Fibroblast of lung (primary cell): ENCODE data around the gene BCL2. TPM values are rescaled to one million over a fixed set of nuclear protein-coding genes. Genes with fewer than 3 reads are reported as not detected.

Experiments
- DNase-seq, 2 donors: peaks; one replicate each; pipeline versions ENCODE4 v3.0.0 to v3.0.0-alpha.2; 2010; ENCODE audit warnings: low read depth in 2 of 2
- H2AFZ ChIP-seq: 2 replicates; pipeline ENCODE4 v1.5.1; 2012; ENCODE audit warnings: low read length, control low read depth, inconsistent platforms
- H3K27ac ChIP-seq: 2 replicates; pipeline ENCODE4 v1.5.1; 2011; ENCODE audit warnings: low read length, control low read depth; ENCODE audit not compliant: insufficient read depth
- H3K27me3 ChIP-seq: 2 replicates; pipeline ENCODE4 v1.5.1; 2011; ENCODE audit warnings: mild to moderate bottlenecking, low read length; ENCODE audit not compliant: control insufficient read depth, insufficient read depth
- H3K36me3 ChIP-seq: 2 replicates; pipeline ENCODE4 v1.5.1; 2011; ENCODE audit warnings: low read length; ENCODE audit not compliant: control insufficient read depth, insufficient read depth
- H3K4me1 ChIP-seq: 2 replicates; pipeline ENCODE4 v1.5.1; 2011; ENCODE audit warnings: low read length; ENCODE audit not compliant: control insufficient read depth, insufficient read depth; ENCODE audit errors: extremely low read depth
- H3K4me2 ChIP-seq: 2 replicates; pipeline ENCODE4 v1.5.1; 2011; ENCODE audit warnings: low read length, control low read depth; ENCODE audit not compliant: insufficient read depth; ENCODE audit errors: extremely low read depth
- H3K4me3 ChIP-seq, 4 experiments: fragments of 200-600 bp in 1 of 4; sonication (generic) in 1 of 4; replicated peaks in 1 of 4; 2 replicates each; pipeline ENCODE4 v1.5.1; 2011 to 2016; ENCODE audit warnings: low read length in 4 of 4, low read depth in 3 of 4, mild to moderate bottlenecking in 3 of 4, control low read depth in 2 of 4, inconsistent platforms in 1 of 4, mixed read lengths in 1 of 4; ENCODE audit not compliant: insufficient read depth in 1 of 4; ENCODE audit errors: control extremely low read depth in 1 of 4
- H3K79me2 ChIP-seq: 2 replicates; pipeline ENCODE4 v1.5.1; 2012; ENCODE audit warnings: mild to moderate bottlenecking, low read length, inconsistent platforms; ENCODE audit not compliant: control insufficient read depth, insufficient read depth
- H3K9ac ChIP-seq: 2 replicates; pipeline ENCODE4 v1.5.1; 2011; ENCODE audit warnings: mild to moderate bottlenecking, low read length, control low read depth; ENCODE audit not compliant: insufficient read depth
- H3K9me3 ChIP-seq: 2 replicates; pipeline ENCODE4 v1.5.1; 2012; ENCODE audit warnings: low read depth, low read length; ENCODE audit not compliant: control insufficient read depth, insufficient read depth
- H4K20me1 ChIP-seq: 2 replicates; pipeline ENCODE4 v1.5.1; 2011; ENCODE audit warnings: low read length; ENCODE audit not compliant: control insufficient read depth, insufficient read depth; ENCODE audit errors: extremely low read depth
- CTCF ChIP-seq, 2 donors: IDR thresholded peaks in 1 of 2; conservative IDR thresholded peaks in 1 of 2; 1 replicate in 1 of 2; 2 replicates in 1 of 2; pipeline ENCODE4 v1.5.1; 2011 to 2012; ENCODE audit warnings: low read length in 2 of 2, control low read depth in 1 of 2, inconsistent platforms in 1 of 2, low read depth in 1 of 2, mild to moderate bottlenecking in 1 of 2
- EZH2 ChIP-seq: IDR thresholded peaks from 2 replicates; pipeline ENCODE4 v1.5.1; 2012; ENCODE audit warnings: low read length, control low read depth, mild to moderate bottlenecking; ENCODE audit errors: missing control alignments
- polyA plus RNA-seq, 2 donors: library from polyadenylated mRNA; depleted of rRNA in 1 of 2; stranded (reverse) in 1 of 2; unstranded in 1 of 2; fragments of >200 nt; gene quantifications; 2 replicates each; pipeline ENCODE4 v1.2.1, GENCODE V29; 2011 to 2012; ENCODE audit warnings: missing spikeins in 1 of 2
- total RNA-seq: library from RNA; depleted of rRNA; stranded (reverse); fragments of >200 nt; gene quantifications from 2 replicates; pipeline ENCODE4 v1.2.1, GENCODE V29; 2014

BCL2 gene
- total and polyA plus RNA-seq, 2 donors (not counting 1 experiment from before 2014, with no cell fraction given) = 1.5 to 3.6 TPM

- Histone ChIP-seq H3K27ac (no peak overlapping the region), H3K9me3 (no peaks in the 10 kb centered on the region), H3K27me3 (no peaks in the 10 kb centered on the region), H3K4me2 (no peak overlapping the region), H3K79me2 (no peaks in the 10 kb centered on the region), H4K20me1 (no peaks in the 10 kb centered on the region), H2AFZ (no peak overlapping the region), H3K4me1 (no peaks in the 10 kb centered on the region), H3K4me3 (no peak overlapping the region), H3K36me3 (no peaks in the 10 kb centered on the region), H3K9ac (no peak overlapping the region)
- TF ChIP-seq EZH2 (no peak), CTCF (conservative IDR thresholded peaks at IDR 0.05 in 1 of 2, IDR thresholded peaks at IDR 0.05 in 1 of 2; ENCODE audit: low read depth in 1 of 2, low read length in 2 of 2) (no peak)
- DNase-seq = no peak
Measured at GRCh38 chr18:63146828-63147409, 172.7 kb downstream of the BCL2 start.

GRCh38 chr18:63145851-63146555 lies 173.6 kb downstream of the BCL2 start:
- H3K4me1 ChIP-seq = no peaks in the 10 kb centered on the region
- no peaks in the 10 kb centered on the region for H3K36me3 ChIP-seq
- H3K9me3 ChIP-seq = no peaks in the 10 kb centered on the region
- no peaks in the 10 kb centered on the region for H3K79me2 ChIP-seq
- no peak overlapping the region for H3K27ac ChIP-seq
- H2AFZ ChIP-seq = no peak overlapping the region
- no peak for DNase-seq
- H3K27me3 ChIP-seq = no peaks in the 10 kb centered on the region
- TF ChIP-seq EZH2 (no peak), CTCF (conservative IDR thresholded peaks at IDR 0.05 in 1 of 2, IDR thresholded peaks at IDR 0.05 in 1 of 2; ENCODE audit: low read depth in 1 of 2, low read length in 2 of 2) (no peak)
- H3K9ac ChIP-seq = no peak overlapping the region
- H4K20me1 ChIP-seq = no peaks in the 10 kb centered on the region
- peak overlapping the region; percentile 21 for H3K4me2 ChIP-seq
- H3K4me3 ChIP-seq = no peak overlapping the region

DNA sequence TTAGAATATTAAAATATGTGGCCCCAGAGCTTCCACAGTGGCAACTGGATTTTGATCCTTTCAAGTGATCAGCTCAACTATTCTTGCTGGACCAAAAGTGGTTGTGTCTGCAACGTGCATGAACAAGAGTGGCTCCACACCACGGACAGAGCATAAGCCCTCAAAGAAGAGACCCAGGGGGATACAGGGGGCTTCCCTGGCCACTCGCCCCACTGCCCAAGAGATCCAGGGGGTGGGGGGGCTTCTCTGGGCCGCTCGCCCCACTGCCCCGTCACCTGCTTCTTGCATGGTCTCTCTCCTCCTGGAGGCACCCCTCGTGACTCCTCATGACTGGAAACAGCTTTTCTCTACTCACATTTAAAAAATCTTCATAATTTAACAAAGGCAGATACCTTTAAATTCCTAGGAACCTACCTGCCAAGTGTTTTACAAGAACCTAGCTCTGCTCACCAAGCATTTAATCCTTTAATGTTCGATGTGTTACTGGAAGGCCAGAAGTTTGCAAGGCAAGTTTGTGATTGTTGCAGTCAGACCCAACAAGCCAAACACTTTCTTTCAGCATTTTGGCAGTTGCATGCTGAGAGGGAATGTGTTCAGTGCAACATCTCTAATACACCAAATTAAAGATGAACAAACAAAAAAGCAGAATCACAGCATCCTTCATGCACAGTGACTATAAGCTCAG lies 174.3 kb downstream of the BCL2 start:
- Histone ChIP-seq H3K27me3 (no peaks in the 10 kb centered on the region), H4K20me1 (no peaks in the 10 kb centered on the region), H3K9me3 (no peaks in the 10 kb centered on the region), H3K9ac (no peak overlapping the region), H3K36me3 (no peaks in the 10 kb centered on the region), H3K4me1 (no peaks in the 10 kb centered on the region), H3K4me3 (no peak overlapping the region), H2AFZ (no peak overlapping the region), H3K4me2 (no peak overlapping the region), H3K79me2 (no peaks in the 10 kb centered on the region), H3K27ac (no peak overlapping the region)
- DNase-seq = no peak
- no peak for TF ChIP-seq CTCF (conservative IDR thresholded peaks at IDR 0.05 in 1 of 2, IDR thresholded peaks at IDR 0.05 in 1 of 2; ENCODE audit: low read depth in 1 of 2, low read length in 2 of 2)
- TF ChIP-seq EZH2 = no peak
